HCT116 (cell line): ENCODE data around the gene PINK1. TPM values are rescaled to one million over a fixed set of nuclear protein-coding genes. Genes with fewer than 3 reads are reported as not detected.

Experiments
- ATAC-seq: fragments of 200-7000 bp; cut with Tn5 transposase; 2 replicates; pipeline ENCODE4 v1.9.1; 2020; ENCODE audit warnings: mild to moderate bottlenecking, moderate library complexity
- BruUV-seq: library from RNA; stranded (reverse); fragments of 400-500 nt; replicated peaks from 2 replicates; lab custom pipeline; 2021; lab: Mats Ljungman, UMichigan
- CTCF ChIA-PET: fragments of 300-600 bp; sonication (Branson Sonifier 250); formaldehyde crosslinking; loops from one replicate; lab custom pipeline; 2021; ENCODE audit warnings: antibody characterized with exemption; lab: Charles Lee
- POLR2A ChIA-PET: fragments of 300-600, 350-600 bp; sonication (Branson Sonifier 250); formaldehyde crosslinking; loops from one replicate; lab custom pipeline; 2021; ENCODE audit warnings: antibody characterized with exemption; lab: Charles Lee
- RAD21 ChIA-PET, 2 experiments: fragments of 300-600 bp; sonication (Branson Sonifier 250); formaldehyde crosslinking; loops; one replicate each; lab custom pipeline; 2023; ENCODE audit warnings: low total read pairs in 2 of 2; ENCODE audit not compliant: uncharacterized antibody in 2 of 2, unreplicated experiment in 2 of 2, low non-redundant PET in 1 of 2; lab: Charles Lee
- DNase-seq: peaks from one replicate; pipeline ENCODE4 v3.0.0-alpha.2; 2010; ENCODE audit warnings: low read depth, low spot score
- H2AFZ ChIP-seq: fragments of 200-600 bp; shearing (Covaris generic), sonication (generic); 2 replicates; pipeline ENCODE4 v1.6.1; 2017; ENCODE audit warnings: low read depth, mixed run types, mixed read lengths, antibody characterized with exemption, low read length; ENCODE audit not compliant: poor library complexity, severe bottlenecking
- H3K27ac ChIP-seq: 2 replicates; pipeline ENCODE4 v1.5.1; 2012; ENCODE audit warnings: low read depth, low read length
- H3K27me3 ChIP-seq: fragments of 200-600 bp; sonication (generic); 2 replicates; pipeline ENCODE4 v1.6.1; 2016; ENCODE audit warnings: mixed run types, low read length, mixed read lengths; ENCODE audit not compliant: insufficient read depth
- H3K36me3 ChIP-seq, 2 experiments: fragments of 200-500 bp in 1 of 2; fragments of 200-600 bp in 1 of 2; sonication (Bioruptor generic) in 1 of 2; sonication (generic) in 1 of 2; 2 replicates each; pipeline versions ENCODE4 v1.5.1 to v1.6.1; 2014 to 2016; ENCODE audit warnings: low read length in 2 of 2, inconsistent platforms in 1 of 2, mixed read lengths in 1 of 2, mixed run types in 1 of 2; ENCODE audit not compliant: insufficient read depth in 2 of 2, control insufficient read depth in 1 of 2
- H3K4me1 ChIP-seq, 2 experiments: fragments of 200-600 bp in 1 of 2; sonication (generic) in 1 of 2; 2 replicates each; pipeline versions ENCODE4 v1.5.1 to v1.6.1; 2012 to 2017; ENCODE audit warnings: low read length in 2 of 2, inconsistent platforms in 1 of 2, mild to moderate bottlenecking in 1 of 2, mixed read lengths in 1 of 2, mixed run types in 1 of 2, moderate library complexity in 1 of 2; ENCODE audit not compliant: insufficient read depth in 2 of 2, control insufficient read depth in 1 of 2
- H3K4me2 ChIP-seq: fragments of 200-600 bp; sonication (generic); 2 replicates; pipeline ENCODE4 v1.6.1; 2017; ENCODE audit warnings: mixed run types, low read length, mixed read lengths
- H3K4me3 ChIP-seq, 2 experiments: fragments of 200-600 bp in 1 of 2; sonication (generic) in 1 of 2; replicated peaks in 1 of 2; 2 replicates each; pipeline ENCODE4 v1.5.1; 2011 to 2016; ENCODE audit warnings: low read length in 2 of 2, control low read depth in 1 of 2, low read depth in 1 of 2, mild to moderate bottlenecking in 1 of 2, mixed read lengths in 1 of 2, mixed run types in 1 of 2
- H3K79me2 ChIP-seq: fragments of 200-600 bp; sonication (generic); 2 replicates; pipeline ENCODE4 v1.6.1; 2017; ENCODE audit warnings: mild to moderate bottlenecking, mixed run types, low read length, moderate library complexity, mixed read lengths; ENCODE audit not compliant: insufficient read depth
- H3K9ac ChIP-seq: fragments of 200-600 bp; sonication (generic); 2 replicates; pipeline ENCODE4 v1.6.1; 2016; ENCODE audit warnings: low read length, mixed read lengths
- H3K9me2 ChIP-seq: fragments of 200-600 bp; sonication (generic), shearing (Covaris generic); 2 replicates; pipeline ENCODE4 v1.6.1; 2017; ENCODE audit warnings: mixed run types, mild to moderate bottlenecking, moderate library complexity; ENCODE audit not compliant: insufficient read depth
- H3K9me3 ChIP-seq, 2 experiments: fragments of 200-500 bp in 1 of 2; fragments of 200-600 bp in 1 of 2; sonication (Bioruptor generic) in 1 of 2; sonication (generic) in 1 of 2; 2 replicates each; pipeline ENCODE4 v1.6.1; 2014 to 2017; ENCODE audit warnings: low read length in 2 of 2, mixed read lengths in 2 of 2, inconsistent platforms in 1 of 2, low read depth in 1 of 2, mild to moderate bottlenecking in 1 of 2, mixed run types in 1 of 2, moderate library complexity in 1 of 2; ENCODE audit not compliant: control insufficient read depth in 1 of 2, insufficient read depth in 1 of 2
- H4K20me1 ChIP-seq: fragments of 200-600 bp; sonication (generic), shearing (Covaris generic); 2 replicates; pipeline ENCODE4 v1.6.1; 2017; ENCODE audit warnings: mixed run types, mild to moderate bottlenecking, moderate library complexity; ENCODE audit not compliant: insufficient read depth
- EZH2phosphoT487 ChIP-seq: fragments of 200-600 bp; IDR thresholded peaks from 2 replicates; pipeline ENCODE4 v1.6.1; 2018; ENCODE audit warnings: antibody characterized with exemption, borderline replicate concordance
- RAD21 ChIP-seq: IDR thresholded peaks from 2 replicates; pipeline ENCODE4 v1.6.1; 2012; ENCODE audit warnings: low read depth, mild to moderate bottlenecking
- intact Hi-C: fragments of 100-400 bp; cut with micrococcal nuclease; formaldehyde crosslinking; loops from 2 replicates; pipeline ENCODE4 v1.10.0; 2022
- total RNA-seq: library from RNA; stranded (reverse); gene quantifications from one replicate; pipeline ENCODE4 v1.2.1, GENCODE V29; 2021; ENCODE audit not compliant: unreplicated experiment
- TF ChIP-seq, protein P1 (sequence below): IDR thresholded peaks from 2 replicates; pipeline ENCODE4 v1.6.1; 2011; ENCODE audit warnings: mild to moderate bottlenecking, low read length, moderate library complexity; ENCODE audit not compliant: insufficient replicate concordance; ENCODE audit errors: extremely low read depth
- TF ChIP-seq, protein P2 (sequence below), 3 experiments: fragments of 200-600 bp in 1 of 3; sonication (generic) in 1 of 3; IDR thresholded peaks in 2 of 3; conservative IDR thresholded peaks in 1 of 3; 2 replicates each; pipeline ENCODE4 v1.5.1; 2012 to 2017; ENCODE audit warnings: low read depth in 2 of 3, low read length in 2 of 3, antibody characterized with exemption in 1 of 3, borderline replicate concordance in 1 of 3, control low read depth in 1 of 3, mild to moderate bottlenecking in 1 of 3, mixed read lengths in 1 of 3, mixed run types in 1 of 3, moderate library complexity in 1 of 3; ENCODE audit not compliant: insufficient read depth in 1 of 3

PINK1 gene
- total RNA-seq, 1 experiment from 2014 or later = 29.4 TPM

DNA sequence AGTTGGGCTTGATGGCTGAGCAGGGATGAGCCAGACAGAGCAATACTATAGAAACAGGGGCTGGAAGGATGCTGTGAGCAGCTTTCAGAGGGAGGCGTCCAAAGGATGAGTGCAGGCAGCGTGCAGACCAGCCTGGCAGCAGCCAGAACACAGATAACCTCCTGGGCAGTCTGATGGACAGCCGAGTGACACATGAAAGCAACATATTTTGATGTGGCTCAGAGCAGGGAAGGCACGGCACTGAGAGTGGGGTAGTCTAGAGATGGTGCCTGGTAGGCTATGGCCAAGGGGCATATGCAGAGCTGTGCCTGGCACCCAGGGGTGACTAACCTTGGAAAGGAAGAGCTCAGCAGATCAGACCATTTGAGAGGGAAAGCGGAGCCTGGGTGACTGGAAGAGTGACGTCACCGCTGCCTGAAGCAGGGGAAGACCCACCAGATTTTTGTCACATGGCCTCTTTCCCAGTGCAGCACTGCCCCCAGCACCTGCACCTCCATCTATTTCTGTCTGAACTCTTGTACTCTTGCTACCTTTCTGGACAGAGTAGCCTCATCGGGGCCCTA lies 3.6 kb downstream of the PINK1 start (continued):
- TF ChIP-seq, protein P1, sequence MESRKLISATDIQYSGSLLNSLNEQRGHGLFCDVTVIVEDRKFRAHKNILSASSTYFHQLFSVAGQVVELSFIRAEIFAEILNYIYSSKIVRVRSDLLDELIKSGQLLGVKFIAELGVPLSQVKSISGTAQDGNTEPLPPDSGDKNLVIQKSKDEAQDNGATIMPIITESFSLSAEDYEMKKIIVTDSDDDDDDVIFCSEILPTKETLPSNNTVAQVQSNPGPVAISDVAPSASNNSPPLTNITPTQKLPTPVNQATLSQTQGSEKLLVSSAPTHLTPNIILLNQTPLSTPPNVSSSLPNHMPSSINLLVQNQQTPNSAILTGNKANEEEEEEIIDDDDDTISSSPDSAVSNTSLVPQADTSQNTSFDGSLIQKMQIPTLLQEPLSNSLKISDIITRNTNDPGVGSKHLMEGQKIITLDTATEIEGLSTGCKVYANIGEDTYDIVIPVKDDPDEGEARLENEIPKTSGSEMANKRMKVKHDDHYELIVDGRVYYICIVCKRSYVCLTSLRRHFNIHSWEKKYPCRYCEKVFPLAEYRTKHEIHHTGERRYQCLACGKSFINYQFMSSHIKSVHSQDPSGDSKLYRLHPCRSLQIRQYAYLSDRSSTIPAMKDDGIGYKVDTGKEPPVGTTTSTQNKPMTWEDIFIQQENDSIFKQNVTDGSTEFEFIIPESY = no peak
- TF ChIP-seq EZH2phosphoT487 = no peak
- TF ChIP-seq, protein P2, sequence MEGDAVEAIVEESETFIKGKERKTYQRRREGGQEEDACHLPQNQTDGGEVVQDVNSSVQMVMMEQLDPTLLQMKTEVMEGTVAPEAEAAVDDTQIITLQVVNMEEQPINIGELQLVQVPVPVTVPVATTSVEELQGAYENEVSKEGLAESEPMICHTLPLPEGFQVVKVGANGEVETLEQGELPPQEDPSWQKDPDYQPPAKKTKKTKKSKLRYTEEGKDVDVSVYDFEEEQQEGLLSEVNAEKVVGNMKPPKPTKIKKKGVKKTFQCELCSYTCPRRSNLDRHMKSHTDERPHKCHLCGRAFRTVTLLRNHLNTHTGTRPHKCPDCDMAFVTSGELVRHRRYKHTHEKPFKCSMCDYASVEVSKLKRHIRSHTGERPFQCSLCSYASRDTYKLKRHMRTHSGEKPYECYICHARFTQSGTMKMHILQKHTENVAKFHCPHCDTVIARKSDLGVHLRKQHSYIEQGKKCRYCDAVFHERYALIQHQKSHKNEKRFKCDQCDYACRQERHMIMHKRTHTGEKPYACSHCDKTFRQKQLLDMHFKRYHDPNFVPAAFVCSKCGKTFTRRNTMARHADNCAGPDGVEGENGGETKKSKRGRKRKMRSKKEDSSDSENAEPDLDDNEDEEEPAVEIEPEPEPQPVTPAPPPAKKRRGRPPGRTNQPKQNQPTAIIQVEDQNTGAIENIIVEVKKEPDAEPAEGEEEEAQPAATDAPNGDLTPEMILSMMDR (IDR thresholded peaks at IDR 0.05 in 2 of 3, conservative IDR thresholded peaks at IDR 0.05 in 1 of 3; ENCODE audit: borderline replicate concordance in 1 of 3, insufficient read depth in 1 of 3, low read depth in 2 of 3, low read length in 2 of 3) = no peak

DNA sequence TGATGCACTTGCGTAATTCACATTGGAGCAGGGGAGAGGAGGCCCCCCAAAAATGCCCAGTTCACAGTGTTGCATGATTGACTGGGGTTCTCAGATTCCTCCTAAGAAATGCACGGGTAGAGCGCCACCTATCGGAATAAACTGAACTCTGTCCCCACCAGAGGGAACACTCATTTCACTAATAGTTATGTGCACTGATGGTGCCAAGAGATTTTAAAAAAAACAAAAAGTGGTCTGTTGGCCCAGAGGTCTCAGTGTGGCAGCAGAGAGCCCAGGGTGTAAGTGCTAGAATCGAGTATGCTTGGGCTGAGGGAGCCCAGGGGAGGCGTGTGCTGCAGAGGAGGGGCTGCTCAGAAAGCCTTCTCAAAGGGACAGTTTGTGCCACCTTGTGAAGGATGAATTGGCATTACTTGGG lies 6.9 kb downstream of the PINK1 start:
- ChIA-PET POLR2A (no interaction called here), CTCF (interaction anchor here (2.3 kb wide), 1 partner anchor 65 kb away, joined by 12 read pairs; no protein-coding TSS in a partner anchor)
- BruUV-seq = no TSS peak

More for the DNA sequence above, 6.9 kb downstream of the PINK1 start:
- Histone ChIP-seq H2AFZ (no peak overlapping the region), H3K27me3 (no peaks in the 10 kb centered on the region), H3K4me3 (no peak overlapping the region)
- peak; percentile 37 for DNase-seq
- no peak for TF ChIP-seq EZH2phosphoT487
- TF ChIP-seq RAD21 = peak; percentile 94
- TF ChIP-seq, protein P2 (IDR thresholded peaks at IDR 0.05 in 2 of 3, conservative IDR thresholded peaks at IDR 0.05 in 1 of 3; ENCODE audit: borderline replicate concordance in 1 of 3, insufficient read depth in 1 of 3, low read depth in 2 of 3, low read length in 2 of 3) = peak; percentile 78 to 91 (median 88)
- TF ChIP-seq, all 23 proteins: peak for 2
- H3K36me3 ChIP-seq = peaks cover 0 to 2% of the 10 kb centered on the region in 2 experiments; a peak in 1 of 4 replicates
- peak; percentile 81 for ATAC-seq
- no peaks in the 10 kb centered on the region for H3K79me2 ChIP-seq
- no peaks in the 10 kb centered on the region for H3K9me3 ChIP-seq
- no peaks in the 10 kb centered on the region for H4K20me1 ChIP-seq
- H3K9ac ChIP-seq = no peak overlapping the region
- H3K4me1 ChIP-seq = 0 out of 4 replicates have a peak, but pooled peaks cover under 1 to 2% of the 10 kb centered on the region in 2 experiments
- no peak overlapping the region for H3K27ac ChIP-seq
- no peak overlapping the region for H3K4me2 ChIP-seq
- RAD21 ChIA-PET = no interaction called here
- intact Hi-C loops = loop anchor here (1.0 to 2.0 kb wide), 2 partner anchors 65 to 118 kb away; no protein-coding TSS in a partner anchor
- H3K9me2 ChIP-seq = no peaks in the 10 kb centered on the region
